Measurements from ENCODE around the gene KIF26B. TPM values are rescaled to one million over a fixed set of nuclear protein-coding genes. Genes with fewer than 3 reads are reported as not detected.

Gene KIF26B
- total RNA-seq, 1 donor from 2014 or later, result 0.49 TPM

DNA sequence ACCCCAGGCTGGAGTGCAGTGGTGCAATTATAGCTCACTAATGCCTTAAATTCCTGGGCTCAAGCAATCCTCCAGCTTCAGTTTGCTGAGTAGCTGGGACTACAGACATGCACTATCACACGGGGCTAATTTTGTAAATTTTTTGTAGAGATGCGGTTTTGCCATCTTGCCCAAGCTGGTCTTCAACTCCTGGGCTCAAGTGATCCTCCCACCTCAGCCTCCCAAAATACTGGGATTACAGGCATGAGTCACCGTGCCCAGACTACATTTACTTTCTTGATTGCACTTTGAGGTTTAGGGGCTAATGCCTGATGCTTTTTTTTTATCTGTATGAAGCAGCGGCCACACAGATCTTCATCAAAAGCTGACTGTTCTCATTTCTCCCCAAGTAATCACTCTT is 124.6 kb downstream of the KIF26B start:
- TF ChIP-seq POLR2AphosphoS5 (IDR thresholded peaks at IDR 0.05; ENCODE audit: insufficient read depth in 1 of 2, low read depth in 1 of 2), result no peak
- TF ChIP-seq POLR2A (IDR thresholded peaks at IDR 0.05), result no peak
- no peak for TF ChIP-seq CTCF (IDR thresholded peaks at IDR 0.05)
- no peak overlapping the region for H3K27ac ChIP-seq
- H3K27me3 ChIP-seq, result no peaks in the 10 kb centered on the region
- intact Hi-C loops (cut with DNase I), result no loop called here
- DNase-seq (ENCODE audit: extremely low spot score in 2 of 2), result no peak
- no peaks in the 10 kb centered on the region for H3K36me3 ChIP-seq
- no peaks in the 10 kb centered on the region for H3K9me3 ChIP-seq
- H3K4me1 ChIP-seq, result no peaks in the 10 kb centered on the region
- no peak overlapping the region for H3K4me3 ChIP-seq

- intact Hi-C loops (cut with DNase I), result no loop called here
- Histone ChIP-seq H3K27ac (no peak overlapping the region), H3K4me1 (no peaks in the 10 kb centered on the region), H3K9me3 (no peaks in the 10 kb centered on the region), H3K36me3 (no peaks in the 10 kb centered on the region), H3K4me3 (no peak overlapping the region), H3K27me3 (no peaks in the 10 kb centered on the region)
- TF ChIP-seq CTCF (IDR thresholded peaks at IDR 0.05) (no peak), POLR2A (IDR thresholded peaks at IDR 0.05) (no peak), POLR2AphosphoS5 (IDR thresholded peaks at IDR 0.05; ENCODE audit: insufficient read depth in 1 of 2, low read depth in 1 of 2) (no peak)
- DNase-seq (ENCODE audit: extremely low spot score in 2 of 2), result peak in 1 of 2 donors; percentile 55
Observed at GRCh38 chr1:245283001-245283400, 128.2 kb downstream of the KIF26B start.

GRCh38 chr1:245285168-245285567 is 130.4 kb downstream of the KIF26B start:
- Histone ChIP-seq H3K27ac (no peak overlapping the region), H3K27me3 (no peaks in the 10 kb centered on the region), H3K4me3 (no peak overlapping the region), H3K36me3 (no peaks in the 10 kb centered on the region), H3K9me3 (no peaks in the 10 kb centered on the region), H3K4me1 (no peaks in the 10 kb centered on the region)
- TF ChIP-seq CTCF (IDR thresholded peaks at IDR 0.05) (no peak), POLR2A (IDR thresholded peaks at IDR 0.05) (no peak), POLR2AphosphoS5 (IDR thresholded peaks at IDR 0.05; ENCODE audit: insufficient read depth in 1 of 2, low read depth in 1 of 2) (no peak)
- DNase-seq (ENCODE audit: extremely low spot score in 2 of 2), result peak in 1 of 2 donors; percentile 37
- intact Hi-C loops (cut with DNase I), result no loop called here

GRCh38 chr1:245288796-245289195 is 134.0 kb downstream of the KIF26B start:
- no peak overlapping the region for H3K4me3 ChIP-seq
- no peak for DNase-seq (ENCODE audit: extremely low spot score in 2 of 2)
- no peaks in the 10 kb centered on the region for H3K27me3 ChIP-seq
- H3K4me1 ChIP-seq, result no peaks in the 10 kb centered on the region
- intact Hi-C loops (cut with DNase I), result no loop called here
- H3K36me3 ChIP-seq, result no peaks in the 10 kb centered on the region
- no peak for TF ChIP-seq CTCF (IDR thresholded peaks at IDR 0.05)
- no peaks in the 10 kb centered on the region for H3K9me3 ChIP-seq
- H3K27ac ChIP-seq, result no peak overlapping the region

DNA sequence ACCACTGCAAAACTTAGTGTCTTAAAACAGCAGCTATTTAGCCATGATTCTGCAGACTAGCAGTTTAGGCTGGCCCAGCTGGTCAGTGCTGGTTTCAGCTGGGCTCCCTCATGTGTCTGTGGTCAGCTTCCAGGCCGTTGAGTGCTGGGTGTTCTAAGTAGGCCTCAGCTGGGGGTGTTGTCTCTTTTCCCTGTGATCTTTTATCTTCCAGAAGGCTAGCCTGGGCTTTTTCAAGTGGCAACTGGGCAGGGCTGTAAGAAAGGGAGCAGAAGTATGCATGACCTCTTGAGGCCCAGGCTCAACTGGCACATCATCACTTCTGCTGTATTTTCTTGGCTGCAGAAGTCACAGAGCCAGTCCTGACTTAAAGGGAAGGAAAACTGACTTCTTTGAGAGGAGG is 136.1 kb downstream of the KIF26B start:
- intact Hi-C loops (cut with DNase I), result no loop called here
- TF ChIP-seq CTCF (IDR thresholded peaks at IDR 0.05) (no peak), POLR2AphosphoS5 (IDR thresholded peaks at IDR 0.05; ENCODE audit: insufficient read depth in 1 of 2, low read depth in 1 of 2) (no peak), POLR2A (IDR thresholded peaks at IDR 0.05) (no peak)
- no peaks in the 10 kb centered on the region for H3K36me3 ChIP-seq
- H3K27me3 ChIP-seq, result no peaks in the 10 kb centered on the region
- H3K4me1 ChIP-seq, result no peaks in the 10 kb centered on the region
- H3K9me3 ChIP-seq, result no peaks in the 10 kb centered on the region
- peak in 1 of 2 donors; percentile 22 for DNase-seq (ENCODE audit: extremely low spot score in 2 of 2)
- no peak overlapping the region for H3K27ac ChIP-seq
- H3K4me3 ChIP-seq, result no peak overlapping the region
